HepG2 (cell line): Measurements from ENCODE around the gene CD8A. TPM values are rescaled to one million over a fixed set of nuclear protein-coding genes. Genes with fewer than 3 reads are reported as not detected.
A peak's percentile ranks its signal among the peaks of the same experiment; 100 is the strongest.

Experiments
- HNRNPK ChIP-seq: fragments of 200-400 bp; formaldehyde crosslinking; IDR thresholded peaks from 2 replicates; pipeline ENCODE4 v1.6.1; 2018; ENCODE audit warnings: low read length, low read depth, moderate library complexity, mild to moderate bottlenecking; ENCODE audit not compliant: poor library complexity, severe bottlenecking
- NFATC3 ChIP-seq: sonication (generic); formaldehyde crosslinking; IDR thresholded peaks from 2 replicates; pipeline ENCODE4 v1.5.1; 2020; ENCODE audit warnings: mild to moderate bottlenecking, missing genetic modification reagents
- RARG ChIP-seq: sonication (generic); formaldehyde crosslinking; IDR thresholded peaks from 2 replicates; pipeline ENCODE4 v1.4.0; 2020; ENCODE audit warnings: low read depth, mild to moderate bottlenecking, missing genetic modification reagents
- RERE ChIP-seq: IDR thresholded peaks from 2 replicates; pipeline ENCODE4 v1.6.1; 2016; ENCODE audit warnings: low read depth, missing genetic modification reagents, missing compliant biosample characterization
- SAFB2 ChIP-seq: sonication (generic); formaldehyde crosslinking; IDR thresholded peaks from 2 replicates; pipeline ENCODE4 v1.5.1; 2020; ENCODE audit warnings: missing genetic modification reagents, low read depth, mild to moderate bottlenecking, borderline replicate concordance
- TEAD3 ChIP-seq: optimal IDR thresholded peaks from 2 replicates; pipeline ENCODE3; 2016; ENCODE audit warnings: borderline replicate concordance
- THAP11 ChIP-seq: IDR thresholded peaks from 2 replicates; pipeline ENCODE4 v1.6.1; 2016; ENCODE audit warnings: missing biosample characterization, missing genetic modification reagents
- polyA plus RNA-seq, 8 experiments: library from polyadenylated mRNA; depleted of rRNA in 3 of 8; stranded (reverse) in 7 of 8; unstranded in 1 of 8; fragments of >200 nt; fragmentation: Illumina TruSeq in 4 of 8; extraction: Trizol in 4 of 8; gene quantifications; 2 replicates each; pipeline versions ENCODE4 v1.2.1 to v1.2.3, GENCODE V29; 2011 to 2016; ENCODE audit warnings: low read depth in 4 of 8, missing spikeins in 1 of 8, mixed read lengths in 1 of 8; ENCODE audit not compliant: insufficient read depth in 1 of 8
- total RNA-seq, 5 experiments: library from RNA; depleted of rRNA; stranded (reverse); fragments of >200 nt; fragmentation: Illumina TruSeq; extraction: Trizol; gene quantifications; 2 replicates each; pipeline ENCODE4 v1.2.3, GENCODE V29; 2016; ENCODE audit warnings: low read depth in 1 of 5

CD8A gene
- total and polyA plus RNA-seq, 2 of the 13 experiments (the other 11 are each of a cell fraction or from before 2014, with no cell fraction given) = 0.09 TPM; not detected in 1

DNA sequence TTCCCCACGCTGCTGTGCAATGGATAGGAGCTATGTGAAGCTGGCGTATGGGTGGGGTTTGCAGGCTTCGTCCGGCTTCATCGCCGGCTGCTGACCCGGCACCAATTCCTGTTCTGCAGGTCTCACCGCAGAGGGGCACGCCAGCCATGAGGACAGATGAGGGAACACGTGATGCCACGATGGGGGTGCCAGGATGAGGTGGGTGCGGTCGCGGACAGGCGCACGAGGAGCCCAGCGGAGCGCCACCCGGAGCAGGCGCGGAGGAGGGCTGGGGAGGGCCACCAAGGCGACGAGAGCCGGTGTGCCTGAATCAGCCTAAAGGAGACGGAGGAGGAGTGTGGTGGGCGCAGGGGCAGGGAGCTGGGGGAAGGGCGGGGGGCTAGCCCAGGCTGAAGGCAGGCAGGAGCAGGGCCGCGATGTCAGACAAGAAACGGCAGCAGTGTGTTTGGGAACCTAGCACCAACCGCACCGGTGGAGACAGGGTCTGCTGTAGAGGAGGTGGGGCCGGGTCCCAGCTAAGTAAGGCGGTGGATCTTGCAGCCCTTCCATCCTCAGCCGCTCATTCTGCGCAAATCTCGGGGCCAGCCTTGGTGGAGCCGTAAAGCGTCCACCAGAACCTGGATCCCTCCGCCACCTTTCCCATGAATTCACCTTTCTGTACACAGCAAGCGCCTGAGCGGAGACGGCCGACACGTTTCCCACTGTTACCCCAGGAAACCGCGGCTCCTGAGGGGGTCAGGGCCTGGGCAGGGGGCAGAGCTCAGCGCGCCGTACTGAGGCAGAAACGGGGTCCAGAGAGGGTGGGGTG, 17.0 kb upstream of the CD8A start (continued):
- no peak for TF ChIP-seq RERE (CRISPR knock-in tag)
- 0 out of 2 replicates have a peak, but pooled peaks have one; percentile 65 for TF ChIP-seq NFATC3 (CRISPR knock-in tag)
- peak; percentile 16 for TF ChIP-seq TEAD3 (CRISPR knock-in tag)
- no peak for TF ChIP-seq RARG (CRISPR knock-in tag)
- TF ChIP-seq THAP11 = no peak
- TF ChIP-seq HNRNPK = no peak
- TF ChIP-seq SAFB2 (CRISPR knock-in tag) = peak; percentile 69; the same call in 1 of the 2 replicates
